GM19099 (cell line): ENCODE data around the gene PDGFRB.

Experiments used
- POLR2A ChIP-seq: IDR thresholded peaks from 3 replicates; pipeline ENCODE4 v1.6.1; 2011; ENCODE audit warnings: low read depth; ENCODE audit not compliant: insufficient read length; ENCODE audit errors: extremely low read depth

Gene PDGFRB

GRCh38 chr5:150175076-150175475, 19.4 kb upstream of the PDGFRB start:
- TF ChIP-seq POLR2A: no peak

GRCh38 chr5:150174285-150174684, 18.6 kb upstream of the PDGFRB start:
- TF ChIP-seq POLR2A: no peak

- TF ChIP-seq POLR2A: no peak
Observed at GRCh38 chr5:150173161-150173560, 17.5 kb upstream of the PDGFRB start.

- no peak for TF ChIP-seq POLR2A
Observed at GRCh38 chr5:150172556-150172955, 16.9 kb upstream of the PDGFRB start.

GRCh38 chr5:150172145-150172544, 16.5 kb upstream of the PDGFRB start:
- no peak for TF ChIP-seq POLR2A

GRCh38 chr5:150168864-150169263, 13.2 kb upstream of the PDGFRB start:
- no peak for TF ChIP-seq POLR2A

- no peak for TF ChIP-seq POLR2A
Observed at GRCh38 chr5:150167908-150168307, 12.3 kb upstream of the PDGFRB start.

GRCh38 chr5:150167512-150167850, 11.8 kb upstream of the PDGFRB start:
- no peak for TF ChIP-seq POLR2A

- TF ChIP-seq POLR2A: no peak
Observed at GRCh38 chr5:150166650-150167511, 11.2 kb upstream of the PDGFRB start, which contains the start of gene CDX1. CDX1 (plus strand) TSS chr5:150166778; CDS start chr5:150166877, 99 bp downstream.

- no peak for TF ChIP-seq POLR2A
Observed at GRCh38 chr5:150166037-150166649, 10.5 kb upstream of the PDGFRB start.

GRCh38 chr5:150164211-150164980, 8.8 kb upstream of the PDGFRB start:
- TF ChIP-seq POLR2A: no peak

- TF ChIP-seq POLR2A: no peak
Observed at GRCh38 chr5:150163547-150164059, 8.0 kb upstream of the PDGFRB start.

GRCh38 chr5:150163035-150163434, 7.4 kb upstream of the PDGFRB start:
- TF ChIP-seq POLR2A: no peak

GRCh38 chr5:150162142-150162513, 6.5 kb upstream of the PDGFRB start:
- TF ChIP-seq POLR2A: no peak

- no peak for TF ChIP-seq POLR2A
Observed at GRCh38 chr5:150161242-150162141, 5.8 kb upstream of the PDGFRB start.

- TF ChIP-seq POLR2A: no peak
Observed at GRCh38 chr5:150160448-150161081, 4.9 kb upstream of the PDGFRB start.
